H1 (cell line): ENCODE data around the gene AGBL1. TPM values are rescaled to one million over a fixed set of nuclear protein-coding genes. Genes with fewer than 3 reads are reported as not detected.

Experiments
- polyA plus RNA-seq, 7 experiments: library from polyadenylated mRNA; depleted of rRNA in 3 of 7; stranded (reverse) in 5 of 7; unstranded in 2 of 7; fragments of >200 nt in 5 of 7; fragments of 200-250 nt in 2 of 7; gene quantifications; 1 replicate in 5 of 7; 2 replicates in 1 of 7; 4 replicates in 1 of 7; pipeline versions ENCODE4 v1.2.1 to v1.2.3, GENCODE V29; 2011 to 2013; ENCODE audit warnings: missing spikeins in 2 of 7, mixed read lengths in 2 of 7
- total RNA-seq: library from RNA; stranded (reverse); fragmentation: NEBNext Ultra II Directional; extraction: Animal tissue kit (Norgen Biotek cat#: 25700); gene quantifications from 2 replicates; pipeline ENCODE4 v1.2.1, GENCODE V29; 2021
- TF ChIP-seq, protein P1 (sequence below), 3 experiments: IDR thresholded peaks; 1 replicate in 2 of 3; 2 replicates in 1 of 3; pipeline versions ENCODE4 v1.5.1 to v1.6.1; 2011; ENCODE audit warnings: low read length in 3 of 3, mild to moderate bottlenecking in 3 of 3, inconsistent platforms in 2 of 3, low read depth in 1 of 3, moderate library complexity in 1 of 3; ENCODE audit not compliant: insufficient read depth in 1 of 3; ENCODE audit errors: control extremely low read depth in 1 of 3

The AGBL1 gene
- total and polyA plus RNA-seq, 2 of the 8 experiments (the other 6 are each of a cell fraction or from before 2014, with no cell fraction given) = not detected

DNA sequence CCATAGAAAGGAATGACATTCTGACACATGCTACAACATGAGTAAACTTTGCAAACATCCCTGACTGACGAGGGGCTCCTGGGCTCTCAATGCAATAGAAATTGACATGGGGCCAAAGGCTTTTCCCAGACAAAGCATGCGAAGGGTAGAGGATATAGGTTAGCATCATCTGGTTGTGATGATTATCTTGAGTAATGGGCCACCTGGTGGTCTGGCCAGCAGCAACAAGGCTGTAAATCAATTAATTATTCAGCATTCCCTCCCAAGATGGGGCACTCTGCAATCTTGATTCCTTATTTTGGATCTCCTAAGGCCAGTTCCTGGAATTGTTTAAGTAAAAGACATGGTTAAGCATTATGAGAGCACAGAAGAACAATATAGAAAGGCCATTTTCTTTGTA is 99.2 kb downstream of the AGBL1 start (continued):
- TF ChIP-seq, protein P1, sequence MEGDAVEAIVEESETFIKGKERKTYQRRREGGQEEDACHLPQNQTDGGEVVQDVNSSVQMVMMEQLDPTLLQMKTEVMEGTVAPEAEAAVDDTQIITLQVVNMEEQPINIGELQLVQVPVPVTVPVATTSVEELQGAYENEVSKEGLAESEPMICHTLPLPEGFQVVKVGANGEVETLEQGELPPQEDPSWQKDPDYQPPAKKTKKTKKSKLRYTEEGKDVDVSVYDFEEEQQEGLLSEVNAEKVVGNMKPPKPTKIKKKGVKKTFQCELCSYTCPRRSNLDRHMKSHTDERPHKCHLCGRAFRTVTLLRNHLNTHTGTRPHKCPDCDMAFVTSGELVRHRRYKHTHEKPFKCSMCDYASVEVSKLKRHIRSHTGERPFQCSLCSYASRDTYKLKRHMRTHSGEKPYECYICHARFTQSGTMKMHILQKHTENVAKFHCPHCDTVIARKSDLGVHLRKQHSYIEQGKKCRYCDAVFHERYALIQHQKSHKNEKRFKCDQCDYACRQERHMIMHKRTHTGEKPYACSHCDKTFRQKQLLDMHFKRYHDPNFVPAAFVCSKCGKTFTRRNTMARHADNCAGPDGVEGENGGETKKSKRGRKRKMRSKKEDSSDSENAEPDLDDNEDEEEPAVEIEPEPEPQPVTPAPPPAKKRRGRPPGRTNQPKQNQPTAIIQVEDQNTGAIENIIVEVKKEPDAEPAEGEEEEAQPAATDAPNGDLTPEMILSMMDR (IDR thresholded peaks at IDR 0.05; ENCODE audit: control extremely low read depth in 1 of 3, insufficient read depth in 1 of 3, low read depth in 1 of 3, low read length in 3 of 3) = peak; percentile 2 to 60 (median 58)
